Stimulated activated CD4-positive, alpha-beta T cell treated with anti-CD3 and anti-CD28 coated beads, Interleukin-1b, Interleukin-23, amount 100 ng/mL, for 48 hours (primary cell): ENCODE data around the gene FBXO44.

ENCODE experiments used
- DNase-seq: peaks from one replicate; pipeline ENCODE4 v3.0.0-alpha.2; 2020

The FBXO44 gene

GRCh38 chr1:11664336-11665065 is 9.8 kb downstream of the FBXO44 start:
- peak; percentile 48 for DNase-seq

- no peak for DNase-seq
Observed at GRCh38 chr1:11668516-11668915, 13.8 kb downstream of the FBXO44 start.

GRCh38 chr1:11670747-11671146 is 16.1 kb downstream of the FBXO44 start:
- no peak for DNase-seq

- DNase-seq: no peak
Observed at GRCh38 chr1:11671205-11671543, 16.5 kb downstream of the FBXO44 start.

GRCh38 chr1:11671544-11672286 is 17.0 kb downstream of the FBXO44 start:
- DNase-seq: no peak

DNA sequence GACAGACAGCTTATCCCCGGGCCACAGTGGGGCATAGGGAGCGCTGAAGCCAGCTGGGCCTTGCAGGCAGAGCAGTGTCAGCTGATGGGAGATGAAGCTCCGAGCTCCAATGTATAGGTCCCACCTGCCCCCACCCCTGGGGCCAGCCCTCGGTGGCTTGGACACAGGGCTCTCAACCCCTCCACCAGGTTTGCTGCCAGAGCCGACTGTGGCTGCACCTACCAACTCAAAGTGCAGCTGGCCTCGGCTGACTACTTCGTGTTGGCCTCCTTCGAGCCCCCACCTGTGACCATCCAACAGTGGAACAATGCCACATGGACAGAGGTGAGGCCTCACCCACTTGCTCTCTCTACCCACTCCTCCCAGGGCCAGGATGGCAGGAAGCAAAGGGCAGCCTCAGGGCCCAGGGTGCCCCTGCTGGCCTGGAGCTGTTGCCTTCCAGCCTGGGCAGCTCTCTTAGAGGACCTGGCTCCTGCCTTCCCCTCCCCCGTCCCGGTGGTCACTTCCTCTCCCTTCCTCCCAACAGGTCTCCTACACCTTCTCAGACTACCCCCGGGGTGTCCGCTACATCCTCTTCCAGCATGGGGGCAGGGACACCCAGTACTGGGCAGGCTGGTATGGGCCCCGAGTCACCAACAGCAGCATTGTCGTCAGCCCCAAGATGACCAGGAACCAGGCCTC is 18.6 kb downstream of the FBXO44 start:
- no peak for DNase-seq

DNA sequence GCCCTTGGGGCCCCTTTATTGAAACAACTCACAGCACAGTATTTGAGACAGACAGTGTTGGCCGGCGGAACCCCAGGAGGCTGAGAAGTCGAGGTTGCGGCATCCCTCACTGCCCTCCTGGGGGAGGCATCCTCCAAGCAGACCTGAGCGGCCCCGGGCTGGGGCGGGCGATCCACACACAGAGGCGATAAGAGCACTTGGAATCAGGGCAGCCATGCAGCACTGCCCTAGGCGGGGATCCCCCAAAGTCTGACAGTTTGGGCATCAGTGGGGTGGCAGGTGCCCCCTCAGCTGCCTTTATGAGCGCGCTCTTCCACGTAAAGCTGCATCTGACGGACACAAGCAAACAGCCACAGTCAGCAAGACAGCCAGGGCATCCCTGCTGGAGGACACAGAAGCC is 19.8 kb downstream of the FBXO44 start:
- DNase-seq: no peak

DNA sequence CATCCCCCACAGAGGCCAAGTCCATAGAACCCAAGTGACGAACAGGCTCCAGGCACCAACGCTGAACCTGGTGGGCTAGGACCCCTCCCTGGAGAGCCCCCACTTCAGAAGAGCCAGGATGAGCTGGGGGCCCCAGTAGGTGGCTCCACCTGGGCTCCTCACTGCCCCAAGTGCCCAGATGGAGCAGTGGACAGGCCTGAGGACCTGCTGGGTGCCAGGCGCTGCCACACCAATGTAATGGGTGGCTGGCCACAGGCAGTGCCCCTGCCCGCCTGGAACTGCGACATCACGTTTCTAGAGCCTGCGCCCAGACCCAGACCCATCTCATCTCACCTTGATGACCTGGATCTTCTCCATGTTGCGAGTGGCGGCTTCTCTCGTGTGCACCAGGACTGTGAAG is 20.6 kb downstream of the FBXO44 start:
- DNase-seq: no peak

DNA sequence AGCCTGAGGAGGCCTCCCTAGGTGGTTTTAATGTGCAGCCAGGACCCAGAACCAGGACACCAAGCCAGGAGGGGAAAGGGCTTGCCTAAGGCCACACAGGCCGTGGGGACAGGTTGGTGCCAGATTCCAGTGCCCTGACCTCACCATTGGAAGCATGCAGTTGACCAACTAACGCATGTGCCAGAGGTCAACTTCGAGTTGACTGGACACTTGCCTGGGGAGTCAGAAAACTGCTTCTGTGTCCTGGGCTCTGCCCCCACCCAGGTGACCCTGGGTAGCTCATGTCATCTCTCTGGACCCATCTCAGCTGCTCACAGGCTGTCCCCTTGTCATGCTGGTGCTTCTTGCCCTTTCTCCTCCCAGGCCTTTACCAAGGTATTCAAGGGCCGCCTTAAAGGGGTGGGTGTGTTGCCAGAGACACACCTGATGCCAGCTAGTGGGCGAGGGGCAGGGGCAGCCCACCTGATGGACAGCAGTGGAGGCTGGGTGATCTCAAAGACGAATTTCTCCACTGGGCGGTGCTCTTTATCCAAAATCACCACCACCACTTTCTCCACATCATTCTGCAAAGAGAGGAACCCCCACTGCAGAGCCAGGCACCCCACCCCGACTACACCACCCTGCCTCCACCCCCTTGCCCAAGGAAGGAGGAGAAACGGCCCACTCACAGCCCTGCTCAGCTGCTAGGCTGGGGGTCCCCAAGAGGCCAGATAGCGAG is 21.9 kb downstream of the FBXO44 start:
- DNase-seq: no peak

- DNase-seq: no peak
Observed at GRCh38 chr1:11678442-11678841, 23.8 kb downstream of the FBXO44 start.

DNA sequence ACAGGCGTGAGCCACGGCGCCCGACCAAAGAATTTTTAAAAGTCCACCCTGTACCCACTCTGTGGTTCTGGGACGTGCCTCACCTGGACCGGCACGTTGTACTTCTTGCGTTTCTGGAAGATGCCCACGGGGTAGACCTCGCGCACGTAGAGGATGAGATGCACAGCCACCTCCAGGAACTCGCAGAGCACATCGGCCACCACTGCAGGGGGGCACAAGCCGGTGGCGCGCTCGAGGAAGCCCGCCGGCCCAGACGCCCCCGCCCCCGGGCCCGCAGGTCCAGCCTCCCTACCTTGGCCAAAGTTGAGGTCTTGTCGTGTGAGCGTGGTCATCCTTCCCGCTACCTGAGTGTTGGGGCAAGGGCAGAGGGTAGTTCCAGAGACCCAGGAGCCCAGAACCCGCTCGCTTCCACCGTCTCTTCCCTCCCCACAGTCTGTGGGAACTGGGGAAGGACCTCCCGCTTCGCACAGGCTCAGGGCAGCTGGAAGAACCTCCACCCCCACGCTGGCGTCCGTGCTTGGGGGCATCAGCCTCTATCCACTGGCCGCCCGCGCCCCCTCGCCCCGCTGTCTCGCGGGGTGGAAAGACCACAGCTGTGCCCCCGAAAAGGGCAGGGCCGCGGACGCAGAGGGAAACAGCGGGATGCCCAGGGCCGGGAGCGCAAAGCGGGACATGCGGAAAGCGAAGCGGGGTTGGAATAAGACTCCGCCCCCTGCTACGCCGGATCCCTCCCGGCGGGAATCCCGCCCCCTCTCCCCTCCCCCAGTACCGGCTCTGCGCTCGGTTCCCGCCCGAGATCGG is 25.8 kb downstream of the FBXO44 start:
- peak; percentile 38 for DNase-seq

- peak; percentile 87 for DNase-seq
Observed at GRCh38 chr1:11681071-11681771, 26.5 kb downstream of the FBXO44 start, which contains the start of gene MAD2L2. Gene MAD2L2 (minus strand): TSS chr1:11681148. CDS start chr1:11680601, 547 bp downstream.

GRCh38 chr1:11682287-11682771 is 27.7 kb downstream of the FBXO44 start:
- no peak for DNase-seq

DNA sequence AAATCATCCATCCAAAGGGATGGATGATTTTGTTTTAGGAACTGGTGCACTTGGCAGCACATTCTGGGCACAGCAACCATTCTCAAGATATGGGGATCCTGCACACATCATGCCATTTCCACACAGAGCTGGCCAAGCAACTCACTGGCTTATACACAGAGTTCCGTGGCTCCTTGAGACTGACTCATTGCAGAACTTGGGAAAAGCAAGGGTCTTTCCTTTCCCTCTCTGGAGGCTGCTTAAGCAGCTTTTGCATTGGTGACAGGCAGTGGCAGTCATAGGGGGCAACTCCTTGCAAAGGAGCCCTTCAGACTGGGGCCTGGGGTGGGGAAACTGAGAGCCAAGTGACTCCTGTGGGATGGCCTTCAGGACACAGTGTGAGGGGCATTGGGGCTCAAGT is 28.1 kb downstream of the FBXO44 start:
- no peak for DNase-seq

DNA sequence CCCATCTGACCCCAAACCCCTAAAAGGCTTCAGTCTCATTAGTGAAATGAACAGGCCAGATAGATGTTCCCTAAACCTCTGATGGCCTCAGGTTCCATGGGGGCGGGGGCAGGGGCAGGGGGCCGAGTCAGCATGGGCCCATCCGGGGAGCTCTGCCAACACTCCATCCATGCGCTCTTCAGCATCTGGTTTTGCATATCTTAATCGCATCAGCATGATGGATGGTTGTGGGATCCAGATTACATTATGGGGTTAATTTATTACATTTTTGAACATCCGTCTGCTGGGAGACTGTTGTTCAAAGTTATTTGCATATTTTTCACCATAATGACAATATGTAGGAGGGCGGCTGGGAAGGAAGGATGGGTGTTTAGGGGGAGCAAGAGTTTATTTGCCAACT is 29.4 kb downstream of the FBXO44 start:
- DNase-seq: no peak

- DNase-seq: no peak
Observed at GRCh38 chr1:11685210-11685752, 30.6 kb downstream of the FBXO44 start.

- no peak for DNase-seq
Observed at GRCh38 chr1:11688506-11688905, 33.8 kb downstream of the FBXO44 start.

- DNase-seq: no peak
Observed at GRCh38 chr1:11690397-11691301, 36.0 kb downstream of the FBXO44 start.

GRCh38 chr1:11691302-11691914 is 36.7 kb downstream of the FBXO44 start, which contains the start of gene DRAXIN:
Gene DRAXIN (plus strand): TSS chr1:11691710. CDS start chr1:11706259, 14,549 bp downstream.
- DNase-seq: no peak
